Smooth muscle cell of the brain vasculature (primary cell): ENCODE results near the gene TRIM3.

Experiments used
- DNase-seq: peaks from one replicate; pipeline ENCODE4 v3.0.0-alpha.2; 2012; ENCODE audit warnings: low read depth, low spot score

Gene TRIM3

GRCh38 chr11:6437993-6438392 is 35.7 kb downstream of the TRIM3 start:
- no peak for DNase-seq

GRCh38 chr11:6437423-6437822 is 36.3 kb downstream of the TRIM3 start:
- DNase-seq: no peak

GRCh38 chr11:6433998-6434660 is 39.6 kb downstream of the TRIM3 start:
- DNase-seq: no peak

GRCh38 chr11:6431861-6432260 is 41.9 kb downstream of the TRIM3 start:
- no peak for DNase-seq

GRCh38 chr11:6427516-6427915 is 46.2 kb downstream of the TRIM3 start:
- DNase-seq: no peak

- no peak for DNase-seq
Observed at GRCh38 chr11:6420677-6421076, 53.1 kb downstream of the TRIM3 start.

GRCh38 chr11:6419009-6419631 is 54.6 kb downstream of the TRIM3 start, which contains the start of gene APBB1:
Gene APBB1, minus strand, starts transcription at chr11:6419094. Its CDS starts 7,747 bp downstream, at chr11:6411347.
- DNase-seq: no peak

- no peak for DNase-seq
Observed at GRCh38 chr11:6418557-6419008, 55.2 kb downstream of the TRIM3 start.

- no peak for DNase-seq
Observed at GRCh38 chr11:6417907-6418556, 55.7 kb downstream of the TRIM3 start.

- no peak for DNase-seq
Observed at GRCh38 chr11:6415797-6416196, 57.9 kb downstream of the TRIM3 start.

GRCh38 chr11:6414874-6415328 is 58.8 kb downstream of the TRIM3 start:
- no peak for DNase-seq

GRCh38 chr11:6413791-6414201 is 59.9 kb downstream of the TRIM3 start:
- DNase-seq: no peak

- no peak for DNase-seq
Observed at GRCh38 chr11:6411594-6412031, 62.1 kb downstream of the TRIM3 start.

- no peak for DNase-seq
Observed at GRCh38 chr11:6410695-6411430, 62.9 kb downstream of the TRIM3 start.

GRCh38 chr11:6406370-6406769 is 67.4 kb downstream of the TRIM3 start:
- DNase-seq: no peak

GRCh38 chr11:6405846-6406245 is 67.9 kb downstream of the TRIM3 start:
- no peak for DNase-seq

GRCh38 chr11:6405052-6405667 is 68.6 kb downstream of the TRIM3 start:
- DNase-seq: no peak

- no peak for DNase-seq
Observed at GRCh38 chr11:6404342-6405051, 69.2 kb downstream of the TRIM3 start.

- no peak for DNase-seq
Observed at GRCh38 chr11:6403539-6403938, 70.2 kb downstream of the TRIM3 start.

- DNase-seq: no peak
Observed at GRCh38 chr11:6402561-6402981, 71.2 kb downstream of the TRIM3 start.

GRCh38 chr11:6402061-6402470 is 71.7 kb downstream of the TRIM3 start:
- DNase-seq: no peak
